A172 (cell line): ENCODE measurements around the gene LAMB4. TPM values are rescaled to one million over a fixed set of nuclear protein-coding genes. Genes with fewer than 3 reads are reported as not detected.
"Not testable (repeated sequence)": the region's sequence is repeated elsewhere in the genome, so short reads cannot be mapped to it uniquely, and the experiment has no call there.

Source experiments
- DNase-seq: peaks from one replicate; pipeline ENCODE4 v3.0.0-alpha.2; 2015; ENCODE audit warnings: low spot score
- total RNA-seq: library from RNA; depleted of rRNA; stranded (reverse); fragments of >200 nt; shearing (Covaris generic); gene quantifications from 2 replicates; pipeline ENCODE4 v1.2.3, GENCODE V29; 2014

The LAMB4 gene
- total RNA-seq, 1 experiment from 2014 or later, result not detected

GRCh38 chr7:108048422-108048821 lies 81.7 kb downstream of the LAMB4 start:
- DNase-seq, result no peak

GRCh38 chr7:108046952-108047506 lies 83.1 kb downstream of the LAMB4 start:
- DNase-seq, result no peak

GRCh38 chr7:108045669-108046068 lies 84.5 kb downstream of the LAMB4 start:
- DNase-seq, result no peak

- peak; percentile 72 for DNase-seq
Observed at GRCh38 chr7:108045154-108045553, 85.0 kb downstream of the LAMB4 start.

GRCh38 chr7:108044345-108044744 lies 85.8 kb downstream of the LAMB4 start:
- DNase-seq, result no peak

- DNase-seq, result no peak
Observed at GRCh38 chr7:108038986-108039385, 91.2 kb downstream of the LAMB4 start.

- DNase-seq, result no peak
Observed at GRCh38 chr7:108037741-108038140, 92.4 kb downstream of the LAMB4 start.

GRCh38 chr7:108037140-108037539 lies 93.0 kb downstream of the LAMB4 start:
- DNase-seq, result no peak

- no peak for DNase-seq
Observed at GRCh38 chr7:108034586-108034985, 95.6 kb downstream of the LAMB4 start.

- no peak for DNase-seq
Observed at GRCh38 chr7:108033776-108034497, 96.2 kb downstream of the LAMB4 start.

- DNase-seq, result not testable (repeated sequence)
Observed at GRCh38 chr7:108033309-108033708, 96.9 kb downstream of the LAMB4 start.

GRCh38 chr7:108030516-108030915 lies 99.6 kb downstream of the LAMB4 start:
- peak; percentile 46 for DNase-seq

- no peak for DNase-seq
Observed at GRCh38 chr7:108029034-108029433, 101.1 kb downstream of the LAMB4 start.

- DNase-seq, result no peak
Observed at GRCh38 chr7:108028111-108028510, 102.0 kb downstream of the LAMB4 start.

GRCh38 chr7:108027239-108027638 lies 102.9 kb downstream of the LAMB4 start:
- no peak for DNase-seq

GRCh38 chr7:108026647-108027046 lies 103.5 kb downstream of the LAMB4 start:
- DNase-seq, result no peak

- DNase-seq, result no peak
Observed at GRCh38 chr7:108026116-108026515, 104.0 kb downstream of the LAMB4 start.

- DNase-seq, result no peak
Observed at GRCh38 chr7:108024538-108024937, 105.6 kb downstream of the LAMB4 start.

- DNase-seq, result no peak
Observed at GRCh38 chr7:108020585-108020984, 109.6 kb downstream of the LAMB4 start.

- no peak for DNase-seq
Observed at GRCh38 chr7:108018668-108019067, 111.5 kb downstream of the LAMB4 start.

GRCh38 chr7:108017776-108018151 lies 112.4 kb downstream of the LAMB4 start:
- DNase-seq, result no peak

GRCh38 chr7:108016841-108017775 lies 113.1 kb downstream of the LAMB4 start:
- DNase-seq, result peak; percentile 72

GRCh38 chr7:108015740-108016139 lies 114.4 kb downstream of the LAMB4 start:
- no peak for DNase-seq
